ENCODE data around the gene HDAC2.

The HDAC2 gene

GRCh38 chr6:113907102-113907815 is 63.7 kb downstream of the HDAC2 start:
- DNase-seq: no peak

- DNase-seq: no peak
These were observed 67.2 kb downstream of the HDAC2 start for GRCh38 chr6:113903666-113904330.

- DNase-seq: no peak
These were observed 69.5 kb downstream of the HDAC2 start for GRCh38 chr6:113901482-113901881.

- DNase-seq: no peak
These were observed 76.0 kb downstream of the HDAC2 start for GRCh38 chr6:113894712-113895674.

GRCh38 chr6:113893866-113894265 is 77.1 kb downstream of the HDAC2 start:
- DNase-seq: no peak

GRCh38 chr6:113893451-113893850 is 77.5 kb downstream of the HDAC2 start:
- DNase-seq: no peak

GRCh38 chr6:113888956-113889630 is 81.9 kb downstream of the HDAC2 start:
- DNase-seq: no peak

- no peak for DNase-seq
These were observed 82.5 kb downstream of the HDAC2 start for GRCh38 chr6:113888493-113888892.

GRCh38 chr6:113886512-113886911 is 84.4 kb downstream of the HDAC2 start:
- no peak for DNase-seq

- no peak for DNase-seq
These were observed 86.9 kb downstream of the HDAC2 start for GRCh38 chr6:113884011-113884410.
